SKM-1 treated with dmso at 0.1 percent for 144 hours (cell line): Measurements from ENCODE around the gene IGLL1.
"Not testable (repeated sequence)": the region's sequence is repeated elsewhere in the genome, so short reads cannot be mapped to it uniquely, and the experiment has no call there.

Experiments
- DNase-seq: peaks from one replicate; lab custom pipeline; 2025; ENCODE audit not compliant: unreplicated experiment; lab: John Stamatoyannopoulos, UW

IGLL1 gene

GRCh38 chr22:23542391-23542790, 37.7 kb downstream of the IGLL1 start:
- not testable (repeated sequence) for DNase-seq

GRCh38 chr22:23541849-23542281, 38.2 kb downstream of the IGLL1 start:
- DNase-seq, result not testable (repeated sequence)

DNA sequence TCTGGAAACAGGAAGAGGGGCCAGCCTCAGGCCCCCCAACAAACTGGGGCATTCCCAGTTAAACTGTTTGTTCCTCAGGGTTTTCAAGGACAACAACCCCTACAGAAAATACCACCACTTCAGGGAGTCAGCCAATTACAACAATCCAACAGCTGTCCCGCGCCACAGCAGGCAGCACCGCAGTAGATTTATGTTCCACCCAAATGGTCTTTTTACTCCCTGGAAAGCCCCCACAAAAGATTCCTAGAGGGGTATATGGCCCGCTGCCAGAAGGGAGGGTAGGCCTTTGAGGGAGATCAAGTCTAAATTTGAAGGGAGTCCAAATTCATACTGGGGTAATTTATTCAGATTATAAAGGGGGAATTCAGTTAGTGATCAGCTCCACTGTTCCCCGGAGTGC, 39.3 kb downstream of the IGLL1 start:
- not testable (repeated sequence) for DNase-seq

- DNase-seq, result not testable (repeated sequence)
These were observed 40.3 kb downstream of the IGLL1 start for GRCh38 chr22:23539839-23540198.

GRCh38 chr22:23539135-23539838, 40.8 kb downstream of the IGLL1 start:
- DNase-seq, result peak; percentile 71

- not testable (repeated sequence) for DNase-seq
These were observed 41.4 kb downstream of the IGLL1 start for GRCh38 chr22:23538696-23539030.

DNA sequence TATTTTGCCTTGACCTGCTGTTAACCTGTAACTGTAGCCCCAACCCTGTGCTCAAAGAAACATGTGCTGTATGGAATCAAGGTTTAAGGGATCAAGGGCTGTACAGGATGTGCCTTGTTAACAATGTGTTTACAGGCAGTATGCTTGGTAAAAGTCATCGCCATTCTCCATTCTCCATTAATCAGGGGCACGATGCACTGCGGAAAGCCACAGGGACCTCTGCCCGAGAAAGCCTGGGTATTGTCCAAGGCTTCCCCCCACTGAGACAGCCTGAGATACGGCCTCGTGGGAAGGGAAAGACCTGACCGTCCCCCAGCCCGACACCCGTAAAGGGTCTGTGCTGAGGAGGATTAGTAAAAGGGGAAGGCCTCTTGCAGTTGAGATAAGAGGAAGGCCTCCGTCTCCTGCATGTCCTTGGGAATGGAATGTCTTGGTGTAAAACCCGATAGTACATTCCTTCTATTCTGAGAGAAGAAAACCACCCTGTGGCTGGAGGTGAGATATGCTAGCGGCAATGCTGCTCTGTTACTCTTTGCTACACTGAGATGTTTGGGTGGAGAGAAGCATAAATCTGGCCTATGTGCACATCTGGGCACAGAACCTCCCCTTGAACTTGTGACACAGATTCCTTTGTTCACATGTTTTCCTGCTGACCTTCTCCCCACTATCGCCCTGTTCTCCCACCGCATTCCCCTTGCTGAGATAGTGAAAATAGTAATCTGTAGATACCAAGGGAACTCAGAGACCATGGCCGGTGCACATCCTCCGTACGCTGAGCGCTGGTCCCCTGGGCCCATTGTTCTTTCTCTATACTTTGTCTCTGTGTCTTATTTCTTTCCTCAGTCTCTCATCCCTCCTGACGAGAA, 42.0 kb downstream of the IGLL1 start:
- not testable (repeated sequence) for DNase-seq

DNA sequence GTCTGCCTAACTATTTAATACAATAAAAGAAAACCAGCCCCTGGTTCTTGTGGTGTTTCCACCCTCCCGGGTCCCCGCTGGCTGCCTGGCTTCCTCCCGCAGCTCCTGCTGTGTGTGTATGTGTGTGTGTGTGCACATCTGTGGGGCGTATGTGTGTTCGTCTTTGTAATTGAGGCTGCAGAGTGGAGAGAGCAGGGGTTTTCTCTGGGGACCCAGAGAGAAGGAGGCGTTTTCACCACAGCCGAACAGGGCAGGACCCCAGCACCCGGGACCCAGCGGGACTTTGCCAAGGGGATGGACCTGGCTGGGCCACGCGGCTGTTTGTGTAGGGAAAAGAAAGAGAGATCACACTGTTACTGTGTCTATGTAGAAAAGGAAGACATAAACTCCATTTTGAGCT, 42.7 kb downstream of the IGLL1 start:
- DNase-seq, result no peak

- DNase-seq, result no peak
These were observed 43.2 kb downstream of the IGLL1 start for GRCh38 chr22:23536821-23537345.

DNA sequence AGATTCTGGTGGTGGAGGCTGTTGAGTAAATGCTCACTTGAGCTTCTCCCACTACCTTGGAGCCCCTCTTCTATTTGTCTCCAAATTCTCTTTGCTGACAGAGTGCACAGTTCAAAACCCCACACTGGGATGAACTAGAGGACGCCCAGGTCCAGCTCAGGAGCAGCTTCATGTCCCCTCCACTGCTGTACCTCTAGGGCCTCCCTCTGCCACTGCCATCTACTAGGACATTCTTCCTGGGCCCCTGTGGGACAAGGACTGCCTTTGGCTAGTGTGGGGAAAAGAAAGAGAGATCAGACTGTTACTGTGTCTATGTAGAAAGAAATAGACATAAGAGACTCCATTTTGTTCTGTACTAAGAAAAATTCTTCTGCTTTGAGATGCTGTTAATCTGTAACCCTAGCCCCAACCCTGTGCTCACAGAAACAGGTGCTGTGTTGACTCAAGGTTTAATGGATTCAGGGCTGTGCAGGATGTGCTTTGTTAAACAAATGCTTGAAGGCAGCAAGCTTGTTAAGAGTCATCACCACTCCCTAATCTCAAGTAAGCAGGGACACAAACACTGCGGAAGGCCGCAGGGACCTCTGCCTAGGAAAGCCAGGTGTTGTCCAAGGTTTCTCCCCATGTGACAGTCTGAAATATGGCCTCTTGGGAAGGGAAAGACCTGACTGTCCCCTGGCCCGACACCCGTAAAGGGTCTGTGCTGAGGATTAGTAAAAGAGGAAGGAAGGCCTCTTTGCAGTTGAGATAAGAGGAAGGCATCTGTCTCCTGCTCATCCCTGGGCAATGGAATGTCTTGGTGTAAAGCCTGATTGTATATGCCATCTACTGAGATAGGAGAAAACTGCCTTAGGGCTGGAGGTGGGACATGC, 44.1 kb downstream of the IGLL1 start:
- peak; percentile 18 for DNase-seq

GRCh38 chr22:23534851-23535717, 45.0 kb downstream of the IGLL1 start:
- no peak for DNase-seq

- no peak for DNase-seq
These were observed 45.8 kb downstream of the IGLL1 start for GRCh38 chr22:23534201-23534850.

DNA sequence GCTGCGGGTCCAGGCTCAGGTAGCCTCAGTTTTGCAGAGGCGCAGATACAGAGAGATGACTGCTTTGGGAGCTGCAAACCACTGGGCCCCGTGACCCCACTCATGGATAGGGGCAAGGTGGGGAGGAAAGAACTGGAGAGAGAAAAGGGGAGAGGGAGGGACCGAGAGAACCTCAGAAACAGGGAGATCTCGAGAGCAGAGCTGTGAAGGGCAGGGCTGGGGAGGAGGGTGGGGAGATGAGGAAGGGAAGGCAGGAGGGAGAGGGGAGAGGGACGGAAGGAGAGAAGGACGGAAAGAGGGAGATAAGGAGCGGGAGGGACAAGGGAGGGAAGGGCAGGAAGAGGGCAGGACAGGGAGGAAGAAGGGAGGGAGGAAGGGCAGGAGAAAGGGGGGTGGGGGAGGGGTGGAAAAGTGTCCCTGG, 46.3 kb downstream of the IGLL1 start:
- no peak for DNase-seq

DNA sequence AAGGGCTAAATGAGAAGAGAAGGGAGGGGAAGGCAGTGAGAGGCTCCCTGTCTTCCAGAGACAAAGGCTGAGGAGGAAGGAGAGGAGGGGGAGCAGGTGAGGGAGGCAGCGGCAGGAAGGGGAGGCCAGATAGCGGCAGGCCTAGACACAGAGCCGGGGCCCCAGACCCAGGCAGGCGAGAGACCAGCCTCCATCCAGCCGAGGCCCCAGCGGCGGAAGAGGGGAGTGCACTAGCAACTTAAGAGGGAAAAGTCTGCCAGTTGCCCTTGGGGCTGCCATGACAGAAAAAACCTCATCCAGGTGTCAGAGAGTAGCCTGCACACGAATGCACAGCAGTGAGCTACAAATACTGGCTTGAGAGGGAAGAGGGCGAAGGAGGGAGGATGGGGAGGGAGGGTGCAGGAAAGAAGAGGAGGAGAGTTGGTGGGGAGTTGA, 46.7 kb downstream of the IGLL1 start:
- DNase-seq, result no peak

GRCh38 chr22:23532731-23533130, 47.4 kb downstream of the IGLL1 start:
- DNase-seq, result no peak

GRCh38 chr22:23531966-23532705, 48.0 kb downstream of the IGLL1 start:
- DNase-seq, result no peak

GRCh38 chr22:23531283-23531956, 48.7 kb downstream of the IGLL1 start:
- DNase-seq, result no peak

- DNase-seq, result no peak
These were observed 49.3 kb downstream of the IGLL1 start for GRCh38 chr22:23530766-23531282.
